GM12874 (cell line): ENCODE measurements around the gene ADCYAP1.

ENCODE experiments used
- CTCF ChIP-seq: IDR thresholded peaks from 2 replicates; pipeline ENCODE4 v1.5.1; 2011; ENCODE audit warnings: low read depth, mild to moderate bottlenecking, control low read depth, low read length, moderate library complexity; ENCODE audit not compliant: insufficient read depth

The ADCYAP1 gene

GRCh38 chr18:904218-905090 is at the start of gene ADCYAP1:
TSS of gene ADCYAP1 (plus strand) at chr18:904871. CDS start at chr18:905387, 516 bp downstream.
- TF ChIP-seq CTCF, result no peak

GRCh38 chr18:857986-858385 is 46.7 kb upstream of the ADCYAP1 start:
- TF ChIP-seq CTCF, result no peak

- peak; percentile 98 for TF ChIP-seq CTCF
These were observed 39.8 kb upstream of the ADCYAP1 start for GRCh38 chr18:864872-865273.

GRCh38 chr18:867257-867656 is 37.4 kb upstream of the ADCYAP1 start:
- TF ChIP-seq CTCF, result no peak

- TF ChIP-seq CTCF, result no peak
These were observed 28.8 kb upstream of the ADCYAP1 start for GRCh38 chr18:875912-876311.

GRCh38 chr18:877238-877637 is 27.4 kb upstream of the ADCYAP1 start:
- TF ChIP-seq CTCF, result no peak

GRCh38 chr18:886076-886475 is 18.6 kb upstream of the ADCYAP1 start:
- no peak for TF ChIP-seq CTCF
